ENCODE data around the gene CFAP251. TPM values are rescaled to one million over a fixed set of nuclear protein-coding genes. Genes with fewer than 3 reads are reported as not detected.

CFAP251 gene
- total and polyA plus RNA-seq, 10 of the 15 experiments (the other 5 are each of a cell fraction or from before 2014, with no cell fraction given): 0.10 to 0.97 (median 0.64) TPM

DNA sequence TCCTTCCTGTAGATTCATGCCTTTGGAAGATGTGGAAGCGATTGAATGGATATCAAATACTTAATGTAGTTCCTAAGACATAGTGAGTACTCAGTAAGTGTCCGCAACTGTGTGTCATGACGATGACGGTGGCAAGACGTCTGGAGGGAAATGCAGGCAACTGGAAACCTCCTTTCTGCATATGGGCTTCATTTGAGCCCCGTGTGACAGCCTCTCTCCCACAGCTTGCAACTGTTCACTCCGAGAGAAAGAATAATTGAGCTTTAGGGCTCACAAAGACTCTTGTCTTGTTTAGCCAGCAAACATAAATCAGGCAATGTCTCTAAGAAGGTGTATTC is 6.9 kb downstream of the CFAP251 start:
- H3K9ac ChIP-seq (ENCODE audit: control insufficient read depth, insufficient read depth, low read length): no peak overlapping the region
- WGBS (ENCODE audit: insufficient coverage, insufficient replicate concordance, low lambda C conversion rate, missing lambda C conversion rate): 76% methylated on average over 7 of the region's 7 CpGs
- SMC1A ChIA-PET (ENCODE audit: uncharacterized antibody, unreplicated experiment): interaction anchor here (0.8 kb wide), 1 partner anchor 67 kb away, joined by 3 read pairs; no protein-coding TSS in a partner anchor
- no peak overlapping the region for H3K4me3 ChIP-seq
- intact Hi-C loops (cut with micrococcal nuclease; ENCODE audit: unreplicated experiment) (no loop called here), in situ Hi-C loops (cut with MboI) (no loop called here)
- DNase-seq (ENCODE audit: low read depth, low spot score): no peak
- RAD21 ChIA-PET (ENCODE audit: unreplicated experiment): no interaction called here
- TF ChIP-seq FOXK2 (IDR thresholded peaks at IDR 0.05): no peak
- TF ChIP-seq TARDBP (IDR thresholded peaks at IDR 0.05; ENCODE audit: borderline replicate concordance): no peak
- no peak for TF ChIP-seq EZH2 (IDR thresholded peaks at IDR 0.05; ENCODE audit: borderline replicate concordance, control insufficient read depth, low read depth, low read length)
- no peak for TF ChIP-seq GATAD2B (conservative IDR thresholded peaks at IDR 0.05; ENCODE audit: low read depth)
- no peaks in the 10 kb centered on the region for H3K36me3 ChIP-seq (ENCODE audit: control insufficient read depth in 2 of 2, insufficient read depth in 2 of 2, low read length in 1 of 2)
- POLR2A ChIA-PET: interaction anchor here (0.6 kb wide), 1 partner anchor 98 kb away, joined by 5 read pairs; no protein-coding TSS in a partner anchor
- no TSS peak for BruUV-seq (replicated peaks)
- no peaks in the 10 kb centered on the region for H3K9me3 ChIP-seq (replicated peaks; ENCODE audit: control insufficient read depth, insufficient read depth, low read length)
- ATAC-seq: no peak
- peaks cover 21% of the 10 kb centered on the region for H3K4me1 ChIP-seq (ENCODE audit: control insufficient read depth, insufficient read depth, low read length)
- H3K79me2 ChIP-seq (ENCODE audit: control insufficient read depth, insufficient read depth, low read length): no peaks in the 10 kb centered on the region
- H3K4me2 ChIP-seq (ENCODE audit: control insufficient read depth, insufficient read depth): no peak overlapping the region
- no peaks in the 10 kb centered on the region for H3K27me3 ChIP-seq (replicated peaks in 1 of 2; ENCODE audit: control insufficient read depth in 2 of 2, insufficient read depth in 2 of 2, low read length in 1 of 2)
- H4K20me1 ChIP-seq (ENCODE audit: control insufficient read depth, insufficient read depth): no peaks in the 10 kb centered on the region
- no peak for FAIRE-seq
- CTCF ChIA-PET: interaction anchor here (1.0 kb wide), 1 partner anchor 9 kb away, joined by 3 read pairs; no protein-coding TSS in a partner anchor
- no peak overlapping the region for H3K27ac ChIP-seq (ENCODE audit: control insufficient read depth, insufficient read depth)
- H2AFZ ChIP-seq (ENCODE audit: control insufficient read depth, low read depth, low read length): no peak overlapping the region

DNA sequence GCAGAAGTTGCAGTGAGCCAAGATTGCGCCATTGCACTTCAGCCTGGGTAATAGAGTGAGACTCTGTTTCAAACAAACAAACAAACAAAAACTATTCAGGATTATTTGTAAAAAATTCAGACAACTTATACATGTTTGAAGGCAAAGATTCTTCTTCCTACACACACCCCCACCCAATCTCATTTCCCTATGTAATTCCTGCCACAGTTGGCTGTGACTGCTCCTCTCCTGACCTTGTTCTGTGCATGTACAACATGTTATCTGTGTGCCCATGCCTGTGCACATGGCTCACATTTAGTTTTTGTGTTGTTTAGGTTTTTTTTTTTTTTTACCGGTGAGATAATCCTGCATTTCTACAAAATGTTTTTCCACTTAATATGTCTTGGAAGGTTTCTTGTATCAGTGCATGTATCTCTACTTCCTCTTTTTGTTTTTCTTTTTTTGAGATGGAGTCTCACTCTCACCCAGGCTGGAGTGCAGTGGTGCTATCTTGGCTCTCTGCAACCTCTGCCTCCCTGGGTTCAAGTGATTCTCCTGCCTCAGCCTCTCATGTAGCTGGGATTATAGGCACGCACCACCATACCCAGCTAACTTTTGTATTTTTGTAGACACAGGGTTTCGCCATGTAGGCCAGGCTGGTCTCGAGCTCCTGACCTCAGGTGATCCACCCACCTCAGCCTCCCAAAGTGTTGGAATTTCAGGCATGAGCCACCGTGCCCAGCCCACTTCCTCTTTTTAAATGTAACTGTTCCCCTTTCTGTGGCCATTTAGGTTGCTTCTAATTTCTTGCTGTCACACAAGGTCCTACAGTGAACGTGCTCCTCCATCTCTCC is 8.7 kb downstream of the CFAP251 start:
- DNase-seq (ENCODE audit: low read depth, low spot score) (peak; percentile 33), FAIRE-seq (no peak), ATAC-seq (peak; percentile 84)
- intact Hi-C loops (cut with micrococcal nuclease; ENCODE audit: unreplicated experiment) (loop anchor here (2.0 kb wide), 1 partner anchor 64 kb away; no protein-coding TSS in a partner anchor), in situ Hi-C loops (cut with MboI) (no loop called here)
- Histone ChIP-seq H3K4me2 (ENCODE audit: control insufficient read depth, insufficient read depth) (peak overlapping the region; percentile 45), H3K9ac (ENCODE audit: control insufficient read depth, insufficient read depth, low read length) (no peak overlapping the region), H3K27me3 (replicated peaks in 1 of 2; ENCODE audit: control insufficient read depth in 2 of 2, insufficient read depth in 2 of 2, low read length in 1 of 2) (no peaks in the 10 kb centered on the region), H3K36me3 (ENCODE audit: control insufficient read depth in 2 of 2, insufficient read depth in 2 of 2, low read length in 1 of 2) (no peaks in the 10 kb centered on the region), H2AFZ (ENCODE audit: control insufficient read depth, low read depth, low read length) (no peak overlapping the region), H3K79me2 (ENCODE audit: control insufficient read depth, insufficient read depth, low read length) (no peaks in the 10 kb centered on the region), H3K27ac (ENCODE audit: control insufficient read depth, insufficient read depth) (0 out of 2 replicates have a peak overlapping the region, but pooled peaks have one; percentile 27), H4K20me1 (ENCODE audit: control insufficient read depth, insufficient read depth) (no peaks in the 10 kb centered on the region), H3K4me1 (ENCODE audit: control insufficient read depth, insufficient read depth, low read length) (peaks cover 21% of the 10 kb centered on the region), H3K9me3 (replicated peaks; ENCODE audit: control insufficient read depth, insufficient read depth, low read length) (no peaks in the 10 kb centered on the region), H3K4me3 (no peak overlapping the region)
- WGBS (ENCODE audit: insufficient coverage, insufficient replicate concordance, low lambda C conversion rate, missing lambda C conversion rate): 36% methylated on average over 7 of the region's 7 CpGs
- ChIA-PET SMC1A (ENCODE audit: uncharacterized antibody, unreplicated experiment) (interaction anchor here (1.2 kb wide), 1 partner anchor 8 kb away, joined by 5 read pairs; the partner anchor contains the start of gene CFAP251), CTCF (interaction anchor here (0.6 to 1.8 kb wide), 3 partner anchors 9 to 124 kb away, joined by 4 to 10 read pairs (median 5); partner anchors contain the start of gene CFAP251), POLR2A (interaction anchor here (1.4 kb wide), 1 partner anchor 8 kb away, joined by 3 read pairs; the partner anchor contains the start of gene CFAP251), RAD21 (ENCODE audit: unreplicated experiment) (interaction anchor here (2.8 kb wide), 1 partner anchor 9 kb away, joined by 11 read pairs; the partner anchor contains the start of gene CFAP251)
- no TSS peak for BruUV-seq (replicated peaks)
- TF ChIP-seq RUNX3 (IDR thresholded peaks at IDR 0.05; ENCODE audit: low read length) (peak; percentile 82), CREM (IDR thresholded peaks at IDR 0.05; ENCODE audit: low read depth) (0 out of 2 replicates have a peak, but pooled peaks have one; percentile 24), NR2F1 (conservative IDR thresholded peaks at IDR 0.05) (0 out of 2 replicates have a peak, but pooled peaks have one; percentile 25), IKZF1 (conservative IDR thresholded peaks at IDR 0.05) (peak; percentile 97), CBFB (IDR thresholded peaks at IDR 0.05; ENCODE audit: low read depth) (peak; percentile 56; the same call in 1 of the 2 replicates)
- TF ChIP-seq, protein P1, sequence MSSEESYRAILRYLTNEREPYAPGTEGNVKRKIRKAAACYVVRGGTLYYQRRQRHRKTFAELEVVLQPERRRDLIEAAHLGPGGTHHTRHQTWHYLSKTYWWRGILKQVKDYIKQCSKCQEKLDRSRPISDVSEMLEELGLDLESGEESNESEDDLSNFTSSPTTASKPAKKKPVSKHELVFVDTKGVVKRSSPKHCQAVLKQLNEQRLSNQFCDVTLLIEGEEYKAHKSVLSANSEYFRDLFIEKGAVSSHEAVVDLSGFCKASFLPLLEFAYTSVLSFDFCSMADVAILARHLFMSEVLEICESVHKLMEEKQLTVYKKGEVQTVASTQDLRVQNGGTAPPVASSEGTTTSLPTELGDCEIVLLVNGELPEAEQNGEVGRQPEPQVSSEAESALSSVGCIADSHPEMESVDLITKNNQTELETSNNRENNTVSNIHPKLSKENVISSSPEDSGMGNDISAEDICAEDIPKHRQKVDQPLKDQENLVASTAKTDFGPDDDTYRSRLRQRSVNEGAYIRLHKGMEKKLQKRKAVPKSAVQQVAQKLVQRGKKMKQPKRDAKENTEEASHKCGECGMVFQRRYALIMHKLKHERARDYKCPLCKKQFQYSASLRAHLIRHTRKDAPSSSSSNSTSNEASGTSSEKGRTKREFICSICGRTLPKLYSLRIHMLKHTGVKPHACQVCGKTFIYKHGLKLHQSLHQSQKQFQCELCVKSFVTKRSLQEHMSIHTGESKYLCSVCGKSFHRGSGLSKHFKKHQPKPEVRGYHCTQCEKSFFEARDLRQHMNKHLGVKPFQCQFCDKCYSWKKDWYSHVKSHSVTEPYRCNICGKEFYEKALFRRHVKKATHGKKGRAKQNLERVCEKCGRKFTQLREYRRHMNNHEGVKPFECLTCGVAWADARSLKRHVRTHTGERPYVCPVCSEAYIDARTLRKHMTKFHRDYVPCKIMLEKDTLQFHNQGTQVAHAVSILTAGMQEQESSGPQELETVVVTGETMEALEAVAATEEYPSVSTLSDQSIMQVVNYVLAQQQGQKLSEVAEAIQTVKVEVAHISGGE (CRISPR knock-in tag; IDR thresholded peaks at IDR 0.05): no peak
- TF ChIP-seq, protein P2, sequence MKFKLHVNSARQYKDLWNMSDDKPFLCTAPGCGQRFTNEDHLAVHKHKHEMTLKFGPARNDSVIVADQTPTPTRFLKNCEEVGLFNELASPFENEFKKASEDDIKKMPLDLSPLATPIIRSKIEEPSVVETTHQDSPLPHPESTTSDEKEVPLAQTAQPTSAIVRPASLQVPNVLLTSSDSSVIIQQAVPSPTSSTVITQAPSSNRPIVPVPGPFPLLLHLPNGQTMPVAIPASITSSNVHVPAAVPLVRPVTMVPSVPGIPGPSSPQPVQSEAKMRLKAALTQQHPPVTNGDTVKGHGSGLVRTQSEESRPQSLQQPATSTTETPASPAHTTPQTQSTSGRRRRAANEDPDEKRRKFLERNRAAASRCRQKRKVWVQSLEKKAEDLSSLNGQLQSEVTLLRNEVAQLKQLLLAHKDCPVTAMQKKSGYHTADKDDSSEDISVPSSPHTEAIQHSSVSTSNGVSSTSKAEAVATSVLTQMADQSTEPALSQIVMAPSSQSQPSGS (IDR thresholded peaks at IDR 0.05; ENCODE audit: low read length): 0 out of 2 replicates have a peak, but pooled peaks have one; percentile 40

Measured in GM12878 (cell line).